Neutrophil (primary cell): ENCODE data around the gene HABP2.

Experiments used
- H3K27ac ChIP-seq: fragments of 200-600 bp; sonication (generic); 2 replicates; pipeline ENCODE4 v1.5.1; 2016; ENCODE audit warnings: mild to moderate bottlenecking, moderate library complexity
- H3K27me3 ChIP-seq: fragments of 200-600 bp; sonication (generic); 2 replicates; pipeline ENCODE4 v1.6.0; 2016; ENCODE audit warnings: mild to moderate bottlenecking
- H3K36me3 ChIP-seq: fragments of 200-600 bp; sonication (generic); 2 replicates; pipeline ENCODE4 v1.5.1; 2017
- H3K4me1 ChIP-seq, 2 experiments: fragments of 200-600 bp in 1 of 2; sonication (generic) in 1 of 2; 1 replicate in 1 of 2; 2 replicates in 1 of 2; pipeline versions ENCODE4 v1.5.1 to v1.6.1; 2013 to 2016; ENCODE audit warnings: low read depth in 1 of 2, low read length in 1 of 2, mild to moderate bottlenecking in 1 of 2, moderate library complexity in 1 of 2; ENCODE audit not compliant: control insufficient read depth in 1 of 2, insufficient read depth in 1 of 2
- H3K4me3 ChIP-seq, 2 experiments: fragments of 200-600 bp in 1 of 2; sonication (generic) in 1 of 2; 1 replicate in 1 of 2; 2 replicates in 1 of 2; pipeline ENCODE4 v1.5.1; 2013 to 2016; ENCODE audit warnings: low read depth in 1 of 2, low read length in 1 of 2, mild to moderate bottlenecking in 1 of 2, moderate library complexity in 1 of 2
- H3K9me3 ChIP-seq: fragments of 200-600 bp; sonication (generic); 2 replicates; pipeline ENCODE4 v1.5.1; 2016
- CTCF ChIP-seq: fragments of 200-600 bp; sonication (generic); IDR thresholded peaks from 2 replicates; pipeline ENCODE4 v1.5.1; 2016; ENCODE audit warnings: antibody characterized with exemption

HABP2 gene

DNA sequence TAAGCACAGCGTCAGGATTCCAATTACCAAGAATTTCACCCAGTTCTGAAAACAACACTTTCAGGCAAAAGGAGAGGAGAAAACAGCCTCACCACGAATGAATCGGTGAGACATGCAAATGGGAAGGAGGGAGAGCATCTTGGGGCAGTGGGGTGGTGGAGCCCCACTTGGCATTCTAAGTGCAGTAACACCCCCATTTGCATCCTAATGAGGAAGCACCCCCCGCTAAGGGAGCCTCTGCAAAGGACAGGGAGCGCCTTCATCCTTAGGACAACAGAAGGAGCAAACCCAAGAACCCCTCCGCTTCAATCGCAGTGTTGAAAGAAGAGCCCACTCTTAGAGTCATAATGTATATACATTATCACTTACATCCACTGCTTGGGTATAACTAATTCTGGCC lies 64.2 kb downstream of the HABP2 start:
- Histone ChIP-seq H3K36me3 (no peaks in the 10 kb centered on the region), H3K27me3 (peaks cover 53% of the 10 kb centered on the region), H3K9me3 (no peaks in the 10 kb centered on the region), H3K4me1 (no peaks in the 10 kb centered on the region), H3K4me3 (no peak overlapping the region), H3K27ac (no peak overlapping the region)
- no peak for TF ChIP-seq CTCF

- Histone ChIP-seq H3K36me3 (no peaks in the 10 kb centered on the region), H3K27ac (no peak overlapping the region), H3K4me1 (no peaks in the 10 kb centered on the region), H3K4me3 (no peak overlapping the region), H3K9me3 (no peaks in the 10 kb centered on the region), H3K27me3 (peaks cover 57% of the 10 kb centered on the region)
- no peak for TF ChIP-seq CTCF
These were observed 65.5 kb downstream of the HABP2 start for GRCh38 chr10:113618338-113618737.

- Histone ChIP-seq H3K27ac (no peak overlapping the region), H3K4me1 (no peaks in the 10 kb centered on the region), H3K27me3 (peaks cover 57% of the 10 kb centered on the region), H3K9me3 (no peaks in the 10 kb centered on the region), H3K36me3 (no peaks in the 10 kb centered on the region), H3K4me3 (no peak overlapping the region)
- TF ChIP-seq CTCF = no peak
These were observed 66.5 kb downstream of the HABP2 start for GRCh38 chr10:113619401-113619800.

GRCh38 chr10:113620511-113620910 lies 67.7 kb downstream of the HABP2 start:
- H3K4me3 ChIP-seq = no peak overlapping the region
- TF ChIP-seq CTCF = no peak
- H3K27ac ChIP-seq = no peak overlapping the region
- no peaks in the 10 kb centered on the region for H3K36me3 ChIP-seq
- H3K9me3 ChIP-seq = no peaks in the 10 kb centered on the region
- H3K4me1 ChIP-seq = no peaks in the 10 kb centered on the region
- H3K27me3 ChIP-seq = peaks cover 57% of the 10 kb centered on the region

DNA sequence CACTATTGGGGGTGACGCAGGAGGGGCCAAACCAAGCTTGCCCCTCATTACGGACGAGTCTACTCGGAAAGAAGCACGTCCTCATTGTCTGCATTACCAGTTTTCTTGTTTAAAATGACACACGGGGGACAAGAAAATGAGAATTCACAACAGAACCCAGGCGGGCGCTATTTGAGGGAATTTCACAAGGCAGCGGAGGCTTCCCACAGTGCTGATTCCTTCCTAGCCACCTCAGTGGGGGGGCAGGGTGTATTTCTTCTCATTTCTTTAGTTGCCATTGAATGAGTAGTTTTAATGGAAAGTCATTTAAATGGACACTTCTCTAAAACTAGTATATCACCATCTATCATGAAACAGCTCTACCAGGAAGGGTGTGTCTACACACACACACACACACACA lies 68.1 kb downstream of the HABP2 start:
- Histone ChIP-seq H3K27ac (no peak overlapping the region), H3K36me3 (no peaks in the 10 kb centered on the region), H3K4me1 (no peaks in the 10 kb centered on the region), H3K9me3 (no peaks in the 10 kb centered on the region), H3K27me3 (peaks cover 53% of the 10 kb centered on the region), H3K4me3 (no peak overlapping the region)
- TF ChIP-seq CTCF = no peak

DNA sequence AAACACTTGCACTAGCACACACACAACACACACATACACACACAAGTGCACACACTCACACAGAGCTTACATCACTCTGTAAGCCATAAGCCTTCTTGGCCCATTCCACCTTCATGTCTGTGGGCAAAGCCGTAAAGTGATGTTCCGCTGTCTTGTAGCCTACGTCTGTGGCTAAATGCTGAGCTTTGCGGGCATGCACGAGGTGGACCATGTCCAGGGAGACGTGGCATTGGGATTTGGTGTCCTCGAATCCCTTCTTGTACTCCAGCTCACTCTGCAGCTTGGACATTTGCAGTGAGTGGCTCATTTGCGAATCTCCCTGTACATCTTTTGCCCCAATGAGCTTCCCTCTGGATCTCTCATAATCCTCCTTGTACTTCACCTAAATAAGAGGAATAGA lies 68.9 kb downstream of the HABP2 start:
- Histone ChIP-seq H3K27me3 (peaks cover 45% of the 10 kb centered on the region), H3K36me3 (no peaks in the 10 kb centered on the region), H3K4me1 (no peaks in the 10 kb centered on the region), H3K9me3 (no peaks in the 10 kb centered on the region), H3K4me3 (no peak overlapping the region), H3K27ac (no peak overlapping the region)
- no peak for TF ChIP-seq CTCF
